Mesenteric fat pad (tissue), 1 donor: ENCODE results near the gene ITGB2. TPM values are rescaled to one million over a fixed set of nuclear protein-coding genes. Genes with fewer than 3 reads are reported as not detected.

Experiments
- DNase-seq: peaks from one replicate; pipeline ENCODE4 v3.0.0-alpha.2; 2020; ENCODE audit warnings: low spot score
- total RNA-seq: library from RNA; stranded (reverse); fragmentation: NEBNext Ultra II Directional; extraction: Animal tissue kit (Norgen Biotek cat#: 25700); gene quantifications from one replicate; pipeline ENCODE4 v1.2.1, GENCODE V29; 2021
- donor health status: DM: yes; HTN: yes; CAD: no.

ITGB2 gene
- total RNA-seq, 1 donor from 2014 or later = 131 TPM

GRCh38 chr21:44955798-44956175 is 35.1 kb upstream of the ITGB2 start:
- no peak for DNase-seq

- DNase-seq = no peak
Measured at GRCh38 chr21:44955141-44955797, 34.6 kb upstream of the ITGB2 start.

- DNase-seq = no peak
Measured at GRCh38 chr21:44954281-44954771, 33.6 kb upstream of the ITGB2 start.

- no peak for DNase-seq
Measured at GRCh38 chr21:44953628-44954021, 32.9 kb upstream of the ITGB2 start.

GRCh38 chr21:44952929-44953627 is 32.4 kb upstream of the ITGB2 start:
- no peak for DNase-seq

GRCh38 chr21:44952116-44952928 is 31.6 kb upstream of the ITGB2 start:
- DNase-seq = no peak

GRCh38 chr21:44951186-44951915 is 30.7 kb upstream of the ITGB2 start:
- no peak for DNase-seq

GRCh38 chr21:44950351-44950750 is 29.7 kb upstream of the ITGB2 start:
- no peak for DNase-seq

GRCh38 chr21:44949779-44950198 is 29.1 kb upstream of the ITGB2 start:
- no peak for DNase-seq

GRCh38 chr21:44949161-44949778 is 28.6 kb upstream of the ITGB2 start:
- no peak for DNase-seq

- DNase-seq = no peak
Measured at GRCh38 chr21:44948426-44949120, 27.9 kb upstream of the ITGB2 start.

- no peak for DNase-seq
Measured at GRCh38 chr21:44947930-44948331, 27.2 kb upstream of the ITGB2 start.

- no peak for DNase-seq
Measured at GRCh38 chr21:44947111-44947929, 26.6 kb upstream of the ITGB2 start.

- DNase-seq = no peak
Measured at GRCh38 chr21:44946254-44947041, 25.7 kb upstream of the ITGB2 start.

- no peak for DNase-seq
Measured at GRCh38 chr21:44944596-44944995, 23.9 kb upstream of the ITGB2 start.

GRCh38 chr21:44943686-44944550 is 23.2 kb upstream of the ITGB2 start:
- no peak for DNase-seq

GRCh38 chr21:44943005-44943685 is 22.4 kb upstream of the ITGB2 start:
- DNase-seq = no peak
